HEK293T (cell line): ENCODE data around the gene MIA2.

Experiments used
- ARNT ChIP-seq: fragments of 450-650 bp; IDR thresholded peaks from 2 replicates; pipeline ENCODE4 v1.6.1; 2017; ENCODE audit warnings: mild to moderate bottlenecking
- BHLHE40 ChIP-seq: fragments of 450-650 bp; IDR thresholded peaks from 2 replicates; pipeline ENCODE4 v1.6.1; 2016; ENCODE audit warnings: mild to moderate bottlenecking, moderate library complexity, borderline replicate concordance
- ELF4 ChIP-seq: fragments of 450-650 bp; IDR thresholded peaks from 2 replicates; pipeline ENCODE4 v1.6.1; 2017; ENCODE audit warnings: antibody characterized with exemption
- FOXA1 ChIP-seq: fragments of 450-650 bp; IDR thresholded peaks from 2 replicates; pipeline ENCODE4 v1.6.1; 2016; ENCODE audit warnings: mild to moderate bottlenecking
- FOXM1 ChIP-seq: fragments of 450-650 bp; IDR thresholded peaks from 2 replicates; pipeline ENCODE4 v1.6.1; 2017; ENCODE audit warnings: mild to moderate bottlenecking, borderline replicate concordance
- HDGF ChIP-seq: fragments of 450-650 bp; IDR thresholded peaks from 2 replicates; pipeline ENCODE4 v1.6.1; 2017; ENCODE audit warnings: antibody characterized with exemption, borderline replicate concordance
- L3MBTL2 ChIP-seq: fragments of 450-650 bp; conservative IDR thresholded peaks from 2 replicates; pipeline ENCODE4 v1.6.1; 2016; ENCODE audit warnings: mild to moderate bottlenecking
- NFRKB ChIP-seq: fragments of 450-650 bp; IDR thresholded peaks from 2 replicates; pipeline ENCODE4 v1.6.1; 2016; ENCODE audit warnings: mild to moderate bottlenecking, moderate library complexity
- SP1 ChIP-seq: fragments of 450-650 bp; IDR thresholded peaks from 2 replicates; pipeline ENCODE4 v1.6.1; 2017
- ZNF384 ChIP-seq: fragments of 450-650 bp; IDR thresholded peaks from 2 replicates; pipeline ENCODE4 v1.6.1; 2016

- no peak for TF ChIP-seq SP1
- TF ChIP-seq HDGF, result no peak
- TF ChIP-seq L3MBTL2, result no peak
- no peak for TF ChIP-seq ARNT
- TF ChIP-seq ZNF384, result no peak
- TF ChIP-seq BHLHE40, result no peak
- no peak for TF ChIP-seq FOXA1
- TF ChIP-seq ELF4, result no peak
- no peak for TF ChIP-seq NFRKB
- TF ChIP-seq FOXM1, result no peak
Measured at GRCh38 chr14:39232554-39233415, 930 bp upstream of the MIA2 start.
